Measurements from ENCODE around the gene GPR6.

The GPR6 gene

DNA sequence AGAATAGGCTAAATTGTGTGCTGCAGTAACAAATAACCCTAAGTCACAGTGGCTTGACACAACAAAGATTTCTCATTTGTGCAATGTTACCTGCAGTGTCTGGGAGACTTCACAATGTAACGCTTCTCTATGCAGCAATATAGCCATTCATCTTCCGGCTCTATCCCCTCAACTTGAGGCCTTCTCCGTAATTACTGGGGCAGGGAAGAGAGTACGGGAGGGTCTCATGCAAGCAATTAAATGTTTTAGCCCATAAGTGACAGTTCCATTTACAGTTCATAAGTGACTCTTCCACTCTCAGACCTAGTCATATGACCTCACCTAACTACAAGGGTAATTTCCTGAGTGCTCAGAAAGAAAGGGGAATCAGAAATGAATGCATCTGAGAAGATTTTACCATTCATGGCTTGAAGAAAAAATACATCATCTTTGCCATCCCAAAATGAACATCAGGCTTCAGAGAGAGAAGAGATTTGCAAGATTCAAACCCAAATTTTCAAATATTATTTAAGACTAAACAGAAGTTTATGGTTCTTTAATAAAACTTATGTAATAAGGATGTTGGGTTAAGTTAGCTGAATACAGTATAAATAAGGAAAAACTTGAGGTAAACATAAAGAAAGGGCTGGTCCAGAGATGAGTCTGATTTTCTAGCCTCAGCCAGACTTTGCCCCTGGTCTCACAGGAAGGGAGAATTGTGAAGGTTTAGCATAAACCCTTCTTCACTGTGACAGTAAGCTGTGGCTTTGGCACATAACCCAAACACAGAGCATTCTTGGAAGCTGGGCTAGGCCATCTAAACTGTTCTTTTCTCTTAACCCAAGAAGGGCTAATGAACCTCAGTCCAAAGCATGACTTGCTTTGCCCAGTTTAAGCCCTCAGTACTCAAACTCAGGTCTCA, 13.3 kb downstream of the GPR6 start:
- Histone ChIP-seq H3K4me3 (ENCODE audit: low read length) (no peak overlapping the region), H3K9me3 (replicated peaks; ENCODE audit: insufficient read depth, low read length) (no peaks in the 10 kb centered on the region), H4K20me1 (ENCODE audit: insufficient read depth, low read length) (no peaks in the 10 kb centered on the region), H3K4me1 (ENCODE audit: low read length) (no peaks in the 10 kb centered on the region), H3K79me2 (ENCODE audit: low read length) (no peaks in the 10 kb centered on the region), H3K9me2 (replicated peaks; ENCODE audit: insufficient read depth, low read length) (no peaks in the 10 kb centered on the region), H3K27me3 (replicated peaks; ENCODE audit: insufficient read depth, low read length) (no peaks in the 10 kb centered on the region), H3K36me3 (replicated peaks; ENCODE audit: insufficient read depth, low read length) (no peaks in the 10 kb centered on the region), H3F3A (ENCODE audit: insufficient read depth, low read length) (no peaks in the 10 kb centered on the region), H3K4me2 (ENCODE audit: low read depth, low read length) (no peak overlapping the region), H3K27ac (ENCODE audit: low read length) (no peak overlapping the region), H2AFZ (ENCODE audit: low read length) (no peak overlapping the region), H3K9ac (ENCODE audit: low read length) (no peak overlapping the region)
- DNase-seq, result no peak
- TF ChIP-seq, protein P1, sequence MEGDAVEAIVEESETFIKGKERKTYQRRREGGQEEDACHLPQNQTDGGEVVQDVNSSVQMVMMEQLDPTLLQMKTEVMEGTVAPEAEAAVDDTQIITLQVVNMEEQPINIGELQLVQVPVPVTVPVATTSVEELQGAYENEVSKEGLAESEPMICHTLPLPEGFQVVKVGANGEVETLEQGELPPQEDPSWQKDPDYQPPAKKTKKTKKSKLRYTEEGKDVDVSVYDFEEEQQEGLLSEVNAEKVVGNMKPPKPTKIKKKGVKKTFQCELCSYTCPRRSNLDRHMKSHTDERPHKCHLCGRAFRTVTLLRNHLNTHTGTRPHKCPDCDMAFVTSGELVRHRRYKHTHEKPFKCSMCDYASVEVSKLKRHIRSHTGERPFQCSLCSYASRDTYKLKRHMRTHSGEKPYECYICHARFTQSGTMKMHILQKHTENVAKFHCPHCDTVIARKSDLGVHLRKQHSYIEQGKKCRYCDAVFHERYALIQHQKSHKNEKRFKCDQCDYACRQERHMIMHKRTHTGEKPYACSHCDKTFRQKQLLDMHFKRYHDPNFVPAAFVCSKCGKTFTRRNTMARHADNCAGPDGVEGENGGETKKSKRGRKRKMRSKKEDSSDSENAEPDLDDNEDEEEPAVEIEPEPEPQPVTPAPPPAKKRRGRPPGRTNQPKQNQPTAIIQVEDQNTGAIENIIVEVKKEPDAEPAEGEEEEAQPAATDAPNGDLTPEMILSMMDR (IDR thresholded peaks at IDR 0.05; ENCODE audit: low read length), result no peak
- no peak for TF ChIP-seq EZH2phosphoT487 (IDR thresholded peaks at IDR 0.05; ENCODE audit: low read length)
- TF ChIP-seq EZH2 (optimal IDR thresholded peaks at IDR 0.05; ENCODE audit: low read depth, low read length), result no peak

DNA sequence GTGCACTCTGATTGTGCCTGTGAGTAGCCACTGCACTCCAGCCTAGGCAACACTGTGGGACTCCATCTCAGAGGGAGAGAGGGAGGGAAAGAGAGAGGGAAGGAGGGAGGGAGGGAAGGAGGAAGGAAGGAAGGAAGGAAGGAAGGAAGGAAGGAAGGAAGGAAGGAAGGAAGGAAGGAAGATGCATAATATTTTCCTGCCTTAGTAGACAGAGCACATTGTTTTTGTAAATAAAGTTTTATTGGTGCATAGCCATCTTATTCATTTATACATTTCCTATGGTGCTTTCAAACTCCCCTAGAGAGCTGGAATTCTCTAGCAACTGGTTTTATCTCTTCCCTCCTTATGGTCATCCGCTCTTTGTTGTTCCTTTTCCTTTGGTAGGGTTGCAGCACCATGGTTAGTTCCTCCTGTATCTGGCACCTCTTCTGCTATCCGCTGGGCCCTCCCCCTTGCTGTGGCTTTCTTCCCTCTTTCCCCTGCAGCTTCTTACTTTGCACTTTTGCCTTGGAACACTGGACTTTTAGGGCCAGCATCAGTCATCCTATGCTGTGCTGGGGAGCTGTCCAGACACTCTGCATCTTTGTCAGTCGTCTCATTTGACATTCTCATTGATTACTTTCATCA, 20.2 kb downstream of the GPR6 start:
- Histone ChIP-seq H3K9me3 (replicated peaks; ENCODE audit: insufficient read depth, low read length) (no peaks in the 10 kb centered on the region), H3K36me3 (replicated peaks; ENCODE audit: insufficient read depth, low read length) (no peaks in the 10 kb centered on the region), H3F3A (ENCODE audit: insufficient read depth, low read length) (no peaks in the 10 kb centered on the region), H3K4me1 (ENCODE audit: low read length) (no peaks in the 10 kb centered on the region), H3K27ac (ENCODE audit: low read length) (no peak overlapping the region), H3K27me3 (replicated peaks; ENCODE audit: insufficient read depth, low read length) (no peaks in the 10 kb centered on the region), H3K4me3 (ENCODE audit: low read length) (no peak overlapping the region), H2AFZ (ENCODE audit: low read length) (no peak overlapping the region), H4K20me1 (ENCODE audit: insufficient read depth, low read length) (no peaks in the 10 kb centered on the region), H3K9me2 (replicated peaks; ENCODE audit: insufficient read depth, low read length) (no peaks in the 10 kb centered on the region), H3K79me2 (ENCODE audit: low read length) (no peaks in the 10 kb centered on the region), H3K9ac (ENCODE audit: low read length) (no peak overlapping the region), H3K4me2 (ENCODE audit: low read depth, low read length) (no peak overlapping the region)
- no peak for TF ChIP-seq EZH2 (optimal IDR thresholded peaks at IDR 0.05; ENCODE audit: low read depth, low read length)
- TF ChIP-seq, protein P1 (IDR thresholded peaks at IDR 0.05; ENCODE audit: low read length), result no peak
- no peak for TF ChIP-seq EZH2phosphoT487 (IDR thresholded peaks at IDR 0.05; ENCODE audit: low read length)
- DNase-seq, result no peak

DNA sequence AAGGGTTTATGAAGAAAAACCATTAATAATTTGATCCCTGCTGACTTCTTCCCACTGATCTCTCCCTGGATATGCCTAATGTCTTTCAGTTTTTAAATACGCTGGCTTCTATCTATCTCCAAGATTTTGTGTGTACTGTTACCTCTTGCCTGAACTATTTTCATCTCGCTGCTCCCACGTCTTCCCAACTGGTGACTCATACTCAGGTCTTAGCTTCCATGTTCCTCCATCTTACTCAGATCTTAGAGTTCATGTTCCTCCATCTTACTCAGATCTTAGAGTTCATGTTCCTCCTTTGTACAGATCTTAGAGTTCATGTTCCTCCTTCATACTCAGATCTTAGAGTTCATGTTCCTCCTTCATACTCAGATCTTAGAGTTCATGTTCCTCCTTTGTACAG, 21.6 kb downstream of the GPR6 start:
- no peak for TF ChIP-seq EZH2 (optimal IDR thresholded peaks at IDR 0.05; ENCODE audit: low read depth, low read length)
- TF ChIP-seq, protein P1 (IDR thresholded peaks at IDR 0.05; ENCODE audit: low read length), result no peak
- no peak for TF ChIP-seq EZH2phosphoT487 (IDR thresholded peaks at IDR 0.05; ENCODE audit: low read length)
- Histone ChIP-seq H3K27me3 (replicated peaks; ENCODE audit: insufficient read depth, low read length) (no peaks in the 10 kb centered on the region), H3K36me3 (replicated peaks; ENCODE audit: insufficient read depth, low read length) (no peaks in the 10 kb centered on the region), H3F3A (ENCODE audit: insufficient read depth, low read length) (no peaks in the 10 kb centered on the region), H3K4me3 (ENCODE audit: low read length) (no peak overlapping the region), H3K4me2 (ENCODE audit: low read depth, low read length) (no peak overlapping the region), H3K27ac (ENCODE audit: low read length) (no peak overlapping the region), H2AFZ (ENCODE audit: low read length) (no peak overlapping the region), H3K9me3 (replicated peaks; ENCODE audit: insufficient read depth, low read length) (no peaks in the 10 kb centered on the region), H3K9ac (ENCODE audit: low read length) (no peak overlapping the region), H3K9me2 (replicated peaks; ENCODE audit: insufficient read depth, low read length) (no peaks in the 10 kb centered on the region), H4K20me1 (ENCODE audit: insufficient read depth, low read length) (no peaks in the 10 kb centered on the region), H3K79me2 (ENCODE audit: low read length) (no peaks in the 10 kb centered on the region), H3K4me1 (ENCODE audit: low read length) (no peaks in the 10 kb centered on the region)
- no peak for DNase-seq
